ENCODE measurements around the gene MLLT3.

DNA sequence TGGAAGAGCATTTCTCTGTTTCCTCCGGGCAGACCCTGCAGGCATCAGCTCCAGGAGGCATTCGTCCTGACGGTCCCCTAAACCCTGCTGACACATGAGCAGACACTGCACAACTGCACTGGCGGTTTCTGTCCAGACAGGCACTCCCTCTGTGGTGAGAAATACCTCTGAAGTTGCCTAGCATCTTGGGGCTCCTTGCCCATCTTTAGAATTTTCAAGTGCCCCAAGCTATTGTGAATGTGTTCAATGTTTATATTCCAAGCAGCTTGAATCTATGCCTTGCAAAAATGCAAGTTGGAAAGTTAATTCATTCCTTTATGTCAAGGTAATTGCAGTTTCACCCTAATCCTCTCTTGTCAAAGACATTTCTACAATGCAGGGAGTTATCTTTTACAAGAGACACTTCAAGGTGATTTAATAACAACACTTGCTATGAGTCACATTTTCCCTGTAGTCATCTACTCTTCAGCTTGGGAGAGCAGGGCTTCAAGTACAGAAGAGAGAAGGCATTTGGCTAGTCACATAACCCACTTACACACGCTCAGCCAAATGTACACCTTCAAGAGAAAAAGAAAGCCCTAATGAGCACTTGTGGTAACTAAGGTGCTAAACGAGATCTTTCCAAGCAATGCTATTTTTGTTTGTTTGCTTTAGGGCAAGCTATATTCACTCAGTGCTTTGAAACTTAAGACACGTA lies 302.5 kb downstream of the MLLT3 start:
- TF ChIP-seq POLR2A (IDR thresholded peaks at IDR 0.05; ENCODE audit: low read depth, low read length) (no peak), TAF1 (IDR thresholded peaks at IDR 0.05; ENCODE audit: borderline replicate concordance, low read depth, low read length) (no peak)

Measured in GM12892 (cell line).